ENCODE results near the gene MAN2B1. TPM values are rescaled to one million over a fixed set of nuclear protein-coding genes. Genes with fewer than 3 reads are reported as not detected.

The MAN2B1 gene
- total RNA-seq, 3 donors from 2014 or later, result 92.7 to 104 (median 96.6) TPM

DNA sequence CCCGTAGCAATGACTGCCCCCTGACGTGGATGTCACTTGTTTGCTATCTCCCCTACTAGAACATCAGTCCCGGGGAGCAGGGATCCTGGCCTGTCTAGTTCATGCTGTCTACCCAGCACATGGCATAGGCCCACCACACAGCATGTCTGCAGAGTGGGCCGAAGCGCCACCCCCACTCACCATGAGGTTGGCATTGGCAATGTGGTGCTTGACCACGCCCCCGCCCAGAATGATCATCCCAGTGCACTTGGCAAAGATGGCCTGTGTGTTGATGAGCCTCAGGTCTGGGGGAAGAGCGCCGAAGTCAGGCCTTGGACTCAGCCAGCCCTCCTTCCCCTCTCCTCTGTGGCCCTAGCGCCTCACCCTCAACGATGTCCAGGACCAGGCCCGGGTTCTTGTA, 10.4 kb upstream of the MAN2B1 start:
- H3K9me3 ChIP-seq, result no peaks in the 10 kb centered on the region
- no peak overlapping the region for H3K4me3 ChIP-seq
- peaks cover 7% of the 10 kb centered on the region for H3K36me3 ChIP-seq (ENCODE audit: low read depth)
- TF ChIP-seq, protein P1, sequence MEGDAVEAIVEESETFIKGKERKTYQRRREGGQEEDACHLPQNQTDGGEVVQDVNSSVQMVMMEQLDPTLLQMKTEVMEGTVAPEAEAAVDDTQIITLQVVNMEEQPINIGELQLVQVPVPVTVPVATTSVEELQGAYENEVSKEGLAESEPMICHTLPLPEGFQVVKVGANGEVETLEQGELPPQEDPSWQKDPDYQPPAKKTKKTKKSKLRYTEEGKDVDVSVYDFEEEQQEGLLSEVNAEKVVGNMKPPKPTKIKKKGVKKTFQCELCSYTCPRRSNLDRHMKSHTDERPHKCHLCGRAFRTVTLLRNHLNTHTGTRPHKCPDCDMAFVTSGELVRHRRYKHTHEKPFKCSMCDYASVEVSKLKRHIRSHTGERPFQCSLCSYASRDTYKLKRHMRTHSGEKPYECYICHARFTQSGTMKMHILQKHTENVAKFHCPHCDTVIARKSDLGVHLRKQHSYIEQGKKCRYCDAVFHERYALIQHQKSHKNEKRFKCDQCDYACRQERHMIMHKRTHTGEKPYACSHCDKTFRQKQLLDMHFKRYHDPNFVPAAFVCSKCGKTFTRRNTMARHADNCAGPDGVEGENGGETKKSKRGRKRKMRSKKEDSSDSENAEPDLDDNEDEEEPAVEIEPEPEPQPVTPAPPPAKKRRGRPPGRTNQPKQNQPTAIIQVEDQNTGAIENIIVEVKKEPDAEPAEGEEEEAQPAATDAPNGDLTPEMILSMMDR (IDR thresholded peaks at IDR 0.05), result no peak
- DNase-seq, result no peak
- intact Hi-C loops (cut with DNase I, micrococcal nuclease), result loop anchor here in 1 of 2 donors (10.0 kb wide), 1 partner anchor 102 kb away; no protein-coding TSS in a partner anchor
- ATAC-seq, result no peak
- peaks cover 12% of the 10 kb centered on the region for H3K4me1 ChIP-seq (ENCODE audit: low read depth)

- ATAC-seq (peak; percentile 79), DNase-seq (peak; percentile 84 to 92 (median 88))
- no peak overlapping the region for H3K4me3 ChIP-seq
- peaks cover 12% of the 10 kb centered on the region for H3K4me1 ChIP-seq (ENCODE audit: low read depth)
- intact Hi-C loops (cut with DNase I, micrococcal nuclease), result loop anchor here in 1 of 2 donors (10.0 kb wide), 1 partner anchor 102 kb away; no protein-coding TSS in a partner anchor
- TF ChIP-seq, protein P1 (IDR thresholded peaks at IDR 0.05), result peak; percentile 63
- H3K9me3 ChIP-seq, result no peaks in the 10 kb centered on the region
- H3K36me3 ChIP-seq (ENCODE audit: low read depth), result peaks cover 7% of the 10 kb centered on the region
Observed at GRCh38 chr19:12676384-12676792, 9.8 kb upstream of the MAN2B1 start.

DNA sequence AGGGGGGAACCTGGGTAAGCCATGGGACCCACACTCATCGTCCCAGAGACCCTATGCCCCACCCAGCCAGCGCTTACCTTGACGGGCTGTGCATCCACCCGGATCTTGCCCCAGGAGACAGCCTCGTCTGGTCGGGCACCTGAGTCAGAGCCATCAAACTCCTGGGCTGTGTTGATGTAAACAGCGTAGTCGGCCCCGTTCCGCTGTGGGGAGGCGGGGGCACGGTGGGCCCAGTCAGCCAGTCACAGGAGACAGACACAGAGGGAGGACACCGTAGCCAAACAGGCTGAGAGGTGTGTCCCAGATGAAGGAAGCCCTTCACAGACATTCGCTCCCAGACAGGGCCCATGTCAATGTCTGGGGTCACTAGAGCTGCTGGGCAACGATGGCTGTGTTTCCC, 9.4 kb upstream of the MAN2B1 start:
- no peak overlapping the region for H3K4me3 ChIP-seq
- DNase-seq, result no peak
- peaks cover 11% of the 10 kb centered on the region for H3K4me1 ChIP-seq (ENCODE audit: low read depth)
- intact Hi-C loops (cut with DNase I, micrococcal nuclease), result loop anchor here in 1 of 2 donors (10.0 kb wide), 1 partner anchor 101 kb away; no protein-coding TSS in a partner anchor
- H3K36me3 ChIP-seq (ENCODE audit: low read depth), result peaks cover 7% of the 10 kb centered on the region
- H3K9me3 ChIP-seq, result no peaks in the 10 kb centered on the region
- TF ChIP-seq, protein P1 (IDR thresholded peaks at IDR 0.05), result no peak
- no peak for ATAC-seq

DNA sequence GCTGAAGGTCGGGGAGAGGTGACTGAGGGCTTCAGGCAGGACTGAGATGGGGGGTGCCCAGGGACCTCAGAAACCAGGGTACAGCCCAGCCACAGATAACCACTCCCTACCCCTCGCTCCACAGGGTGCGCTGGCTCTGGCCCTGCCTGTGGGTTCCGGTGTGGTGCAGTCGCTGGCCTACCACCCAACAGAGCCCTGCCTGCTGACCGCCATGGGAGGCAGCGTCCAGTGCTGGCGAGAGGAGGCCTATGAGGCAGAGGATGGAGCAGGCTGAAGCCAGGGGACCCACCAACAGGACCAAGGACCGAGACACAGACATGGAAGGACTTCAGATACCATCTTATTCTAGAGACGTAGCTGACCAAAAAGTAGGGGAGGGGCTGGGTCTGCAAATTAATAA, 8.9 kb upstream of the MAN2B1 start:
- ATAC-seq (no peak), DNase-seq (no peak)
- H3K4me1 ChIP-seq (ENCODE audit: low read depth), result peaks cover 9% of the 10 kb centered on the region
- TF ChIP-seq, protein P1 (IDR thresholded peaks at IDR 0.05), result no peak
- no peaks in the 10 kb centered on the region for H3K9me3 ChIP-seq
- no peak overlapping the region for H3K4me3 ChIP-seq
- intact Hi-C loops (cut with DNase I, micrococcal nuclease), result loop anchor here in 1 of 2 donors (10.0 kb wide), 1 partner anchor 101 kb away; no protein-coding TSS in a partner anchor
- peaks cover 7% of the 10 kb centered on the region for H3K36me3 ChIP-seq (ENCODE audit: low read depth)

DNA sequence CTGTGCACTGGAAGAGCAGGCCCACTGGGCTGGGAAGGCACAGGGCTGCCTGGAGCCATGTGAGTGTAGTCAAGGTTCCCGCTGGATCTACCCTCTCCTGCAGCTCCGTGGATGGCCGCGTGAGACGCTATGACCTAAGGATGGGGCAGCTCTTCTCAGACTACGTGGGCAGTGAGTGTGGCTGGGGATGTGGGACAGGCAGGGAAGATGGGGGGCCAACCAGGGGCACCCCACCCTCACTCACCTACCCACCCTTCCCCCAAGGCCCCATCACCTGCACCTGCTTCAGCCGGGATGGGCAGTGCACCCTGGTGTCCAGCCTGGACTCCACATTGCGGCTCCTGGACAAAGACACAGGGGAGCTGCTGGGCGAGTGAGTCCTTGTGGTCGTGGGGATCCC, 6.2 kb upstream of the MAN2B1 start:
- TF ChIP-seq, protein P1 (IDR thresholded peaks at IDR 0.05), result no peak
- no peak for DNase-seq
- Histone ChIP-seq H3K4me1 (ENCODE audit: low read depth) (peaks cover 22% of the 10 kb centered on the region), H3K36me3 (ENCODE audit: low read depth) (peaks cover 7% of the 10 kb centered on the region), H3K9me3 (no peaks in the 10 kb centered on the region), H3K4me3 (no peak overlapping the region)
- intact Hi-C loops (cut with DNase I, micrococcal nuclease), result loop anchor here in 1 of 2 donors (10.0 kb wide), 1 partner anchor 98 kb away; no protein-coding TSS in a partner anchor
- ATAC-seq, result no peak

All from mucosa of descending colon (tissue), 3 donors.